IPS DF 6.9 (cell line): ENCODE results near the gene IL4.

Source experiments
- DNase-seq: peaks from one replicate; pipeline ENCODE4 v3.0.0-alpha.2; 2013; ENCODE audit warnings: low read depth, low spot score
- H3K27ac ChIP-seq: one replicate; pipeline ENCODE4 v1.5.1; 2013; ENCODE audit warnings: low read length, control low read depth
- H3K27me3 ChIP-seq: 2 replicates; pipeline ENCODE4 v1.6.1; 2013; ENCODE audit warnings: mild to moderate bottlenecking, low read length; ENCODE audit not compliant: control insufficient read depth, insufficient read depth
- H3K36me3 ChIP-seq: 2 replicates; pipeline ENCODE4 v1.6.1; 2013; ENCODE audit warnings: low read length; ENCODE audit not compliant: control insufficient read depth, insufficient read depth
- H3K4me1 ChIP-seq: 2 replicates; pipeline ENCODE4 v1.6.1; 2013; ENCODE audit warnings: low read length; ENCODE audit not compliant: control insufficient read depth, insufficient read depth
- H3K4me3 ChIP-seq: 2 replicates; pipeline ENCODE4 v1.5.1; 2013; ENCODE audit warnings: mild to moderate bottlenecking, low read length
- H3K9me3 ChIP-seq: 2 replicates; pipeline ENCODE4 v1.6.1; 2013; ENCODE audit warnings: low read length, inconsistent platforms; ENCODE audit not compliant: control insufficient read depth, insufficient read depth
- WGBS: extraction: QIAGEN DNeasy Blood & Tissue Kit; methylation state at CpG from one replicate; pipeline ENCODE4 v1.1.7; 2013; ENCODE audit warnings: mixed read lengths, missing lambda C conversion rate; ENCODE audit not compliant: insufficient read length, insufficient coverage; 5-methylcytosine and 5-hydroxymethylcytosine counted together

The IL4 gene

DNA sequence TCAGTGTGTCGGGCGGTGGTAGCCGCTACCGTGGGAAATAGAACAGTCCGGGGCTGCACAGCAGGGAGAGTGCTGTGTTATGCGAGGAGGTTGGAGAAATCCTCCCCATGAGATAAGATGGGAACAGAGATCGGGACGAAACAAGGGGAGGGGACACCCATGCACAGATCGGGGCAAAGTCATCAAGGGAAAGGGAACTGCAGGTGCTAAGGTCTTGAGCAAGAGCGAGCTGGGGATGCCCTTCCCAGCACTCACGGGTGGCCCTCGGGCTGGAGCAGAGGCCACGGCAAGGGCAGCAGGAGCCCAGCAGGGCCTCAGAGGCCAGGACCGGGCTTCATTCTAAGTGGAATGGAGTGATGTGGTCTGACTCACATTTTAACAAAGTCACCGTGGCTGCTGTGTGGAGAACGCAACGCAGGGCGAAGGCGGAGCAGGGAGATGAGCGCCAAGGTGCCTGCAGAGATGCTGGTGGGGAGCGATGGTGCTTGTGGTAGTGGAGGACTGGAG, 8.2 kb upstream of the IL4 start:
- no peaks in the 10 kb centered on the region for H3K9me3 ChIP-seq
- H3K27me3 ChIP-seq, result no peaks in the 10 kb centered on the region
- no peak overlapping the region for H3K27ac ChIP-seq
- no peak overlapping the region for H3K4me3 ChIP-seq
- DNase-seq, result no peak
- H3K36me3 ChIP-seq, result no peaks in the 10 kb centered on the region
- H3K4me1 ChIP-seq, result peaks cover 1% of the 10 kb centered on the region; the same call in 1 of the 2 replicates
- no CpG with 5 or more reads among the region's 21 CpGs for WGBS

DNA sequence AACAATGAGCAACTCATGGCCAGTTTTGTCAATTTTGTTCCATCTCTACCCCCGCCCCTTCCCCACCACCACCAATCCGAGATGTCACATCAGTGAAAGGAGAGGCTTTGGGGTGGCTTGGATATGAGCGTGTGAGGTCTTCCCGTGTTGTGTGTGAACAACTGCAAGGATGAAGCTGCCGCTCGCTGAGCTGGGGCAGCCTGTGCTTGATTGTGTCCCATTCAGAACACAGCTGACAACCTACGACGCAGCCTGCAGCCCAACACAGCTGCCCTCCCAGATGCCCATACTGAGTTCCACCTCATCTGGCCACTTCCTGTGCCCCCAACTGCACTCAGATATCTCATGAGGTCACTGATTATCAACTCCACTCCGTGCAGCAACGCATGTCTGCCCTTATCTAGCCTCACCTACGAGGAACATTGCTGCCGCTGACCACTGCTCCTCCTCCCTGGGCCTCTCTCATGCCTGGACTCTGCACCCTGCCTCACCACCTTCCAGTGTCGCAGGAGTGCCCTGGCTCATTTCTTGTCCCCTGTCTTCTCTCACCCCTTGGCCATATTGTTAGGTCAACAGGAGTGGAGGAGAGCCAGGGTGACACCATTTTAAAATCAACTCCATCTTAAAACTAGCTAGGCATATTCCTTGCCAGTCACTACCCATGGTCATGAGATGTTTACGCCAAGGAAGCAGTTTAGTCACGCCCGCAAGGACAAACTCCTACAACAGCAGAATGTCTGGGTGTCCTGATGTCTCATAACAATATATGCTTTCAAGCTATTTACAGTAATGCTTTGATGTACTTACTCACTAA, 7.3 kb upstream of the IL4 start:
- H3K4me1 ChIP-seq, result peaks cover 1% of the 10 kb centered on the region; the same call in 1 of the 2 replicates
- DNase-seq, result no peak
- H3K27me3 ChIP-seq, result no peaks in the 10 kb centered on the region
- no peak overlapping the region for H3K4me3 ChIP-seq
- H3K27ac ChIP-seq, result no peak overlapping the region
- no CpG with 5 or more reads among the region's 16 CpGs for WGBS
- no peaks in the 10 kb centered on the region for H3K36me3 ChIP-seq
- no peaks in the 10 kb centered on the region for H3K9me3 ChIP-seq

DNA sequence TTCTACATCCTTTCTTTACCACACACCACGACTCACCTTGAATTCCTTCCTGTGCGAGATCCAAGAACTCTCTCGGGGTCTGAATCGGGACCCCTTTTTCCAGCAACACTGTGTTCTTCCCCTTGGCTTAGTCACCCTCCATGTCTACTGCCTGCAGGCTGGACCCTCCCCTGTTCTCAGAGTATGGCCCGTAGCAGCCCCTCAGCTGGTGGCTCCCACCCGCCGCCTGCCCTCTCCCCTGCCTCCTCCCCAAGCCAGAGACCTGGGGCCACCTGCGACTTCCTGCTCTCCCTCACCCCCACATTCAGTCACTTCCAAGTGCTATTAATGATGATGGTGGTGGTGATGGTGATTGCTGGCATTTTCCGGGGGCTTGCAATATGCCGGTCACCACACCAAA, 6.5 kb upstream of the IL4 start:
- no CpG with 5 or more reads among the region's 10 CpGs for WGBS
- no peaks in the 10 kb centered on the region for H3K36me3 ChIP-seq
- H3K27me3 ChIP-seq, result no peaks in the 10 kb centered on the region
- peaks cover 1% of the 10 kb centered on the region; the same call in 1 of the 2 replicates for H3K4me1 ChIP-seq
- no peak overlapping the region for H3K27ac ChIP-seq
- H3K4me3 ChIP-seq, result no peak overlapping the region
- no peak for DNase-seq
- H3K9me3 ChIP-seq, result no peaks in the 10 kb centered on the region

DNA sequence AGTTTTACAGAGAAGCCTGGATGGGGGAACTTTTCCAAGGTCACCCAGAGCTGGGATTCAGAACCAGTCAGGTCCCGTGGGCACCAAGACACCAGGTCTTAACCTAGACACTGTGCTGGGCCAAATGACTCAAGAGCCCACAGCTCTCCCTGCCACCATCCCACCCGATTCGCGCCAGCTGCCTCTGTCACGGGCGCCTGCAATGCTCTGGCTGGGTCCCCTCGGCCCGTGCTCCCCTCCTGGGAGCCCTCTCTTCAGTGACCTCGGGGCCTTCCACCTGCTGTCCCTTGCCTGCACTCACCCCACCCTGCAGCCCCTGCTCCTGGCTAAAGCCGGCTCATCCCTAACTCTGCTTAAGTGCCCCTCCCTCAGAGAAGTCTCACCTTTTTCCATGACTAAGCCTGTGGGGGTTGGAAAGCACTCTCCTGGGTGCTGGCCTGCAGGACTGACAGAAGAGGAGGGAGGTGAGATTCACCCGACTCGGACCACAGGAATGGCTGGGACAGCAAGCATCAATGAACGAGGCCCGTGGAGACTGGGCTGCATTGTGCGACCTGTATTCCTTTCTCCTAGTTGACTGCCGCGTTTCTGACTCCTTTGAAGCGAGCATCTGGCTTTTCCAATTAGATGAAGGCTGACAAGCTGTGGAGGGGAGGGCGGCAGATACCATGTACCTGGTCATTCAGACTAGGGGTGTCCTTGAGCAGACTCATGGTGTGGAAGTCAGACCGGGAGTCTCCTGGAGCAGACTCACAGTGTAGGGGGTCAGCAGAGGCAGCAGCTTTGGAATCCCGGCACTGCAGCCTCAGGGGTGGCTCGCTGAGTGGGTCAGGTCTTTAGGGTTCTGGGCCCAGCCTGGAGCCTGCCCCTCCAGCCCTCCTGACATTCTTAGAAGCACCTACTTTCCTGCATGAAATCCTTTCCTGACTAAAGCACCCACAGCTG, 5.8 kb upstream of the IL4 start:
- no peak overlapping the region for H3K27ac ChIP-seq
- no peaks in the 10 kb centered on the region for H3K36me3 ChIP-seq
- DNase-seq, result no peak
- H3K4me3 ChIP-seq, result no peak overlapping the region
- H3K9me3 ChIP-seq, result no peaks in the 10 kb centered on the region
- no peaks in the 10 kb centered on the region for H3K27me3 ChIP-seq
- peaks cover 1% of the 10 kb centered on the region; the same call in 1 of the 2 replicates for H3K4me1 ChIP-seq
- WGBS, result no CpG with 5 or more reads among the region's 22 CpGs

DNA sequence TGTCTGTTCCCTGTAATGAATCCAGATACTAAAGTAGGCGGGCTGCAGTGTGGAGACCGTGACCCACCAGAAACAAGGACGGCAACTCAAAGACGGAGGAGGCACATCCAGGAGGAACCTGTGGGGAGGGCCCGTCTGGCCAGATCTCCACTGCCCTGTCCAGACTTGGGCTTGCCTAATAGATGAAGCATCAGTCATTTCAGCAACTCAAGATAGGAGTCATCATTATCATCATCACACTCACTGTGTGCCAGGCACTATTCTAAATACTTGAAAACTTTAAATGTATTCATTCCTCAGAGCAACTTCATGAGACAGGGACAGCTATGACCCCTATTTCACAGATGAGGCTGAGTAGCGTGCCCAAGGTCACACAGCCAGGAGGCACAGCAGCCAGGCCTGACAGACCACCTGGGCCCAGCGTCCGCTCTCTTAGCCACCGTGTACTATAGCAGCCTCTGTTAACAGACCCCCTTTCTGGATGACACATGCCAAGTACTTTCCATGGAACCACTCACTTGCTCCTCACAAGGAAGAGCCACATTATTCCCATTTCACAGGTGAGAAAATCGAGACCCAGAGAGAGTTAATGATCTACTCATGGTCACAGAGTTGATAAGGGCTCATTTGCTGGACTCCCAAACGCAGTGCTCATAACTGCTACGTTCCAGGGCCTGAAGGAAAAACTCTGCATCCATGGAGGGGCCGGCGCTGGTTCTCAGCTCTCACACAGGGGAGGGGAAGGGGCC, 4.9 kb upstream of the IL4 start:
- Histone ChIP-seq H3K27me3 (no peaks in the 10 kb centered on the region), H3K9me3 (no peaks in the 10 kb centered on the region), H3K27ac (no peak overlapping the region), H3K4me1 (peaks cover 1% of the 10 kb centered on the region; the same call in 1 of the 2 replicates), H3K36me3 (no peaks in the 10 kb centered on the region), H3K4me3 (no peak overlapping the region)
- no CpG with 5 or more reads among the region's 14 CpGs for WGBS
- DNase-seq, result no peak

DNA sequence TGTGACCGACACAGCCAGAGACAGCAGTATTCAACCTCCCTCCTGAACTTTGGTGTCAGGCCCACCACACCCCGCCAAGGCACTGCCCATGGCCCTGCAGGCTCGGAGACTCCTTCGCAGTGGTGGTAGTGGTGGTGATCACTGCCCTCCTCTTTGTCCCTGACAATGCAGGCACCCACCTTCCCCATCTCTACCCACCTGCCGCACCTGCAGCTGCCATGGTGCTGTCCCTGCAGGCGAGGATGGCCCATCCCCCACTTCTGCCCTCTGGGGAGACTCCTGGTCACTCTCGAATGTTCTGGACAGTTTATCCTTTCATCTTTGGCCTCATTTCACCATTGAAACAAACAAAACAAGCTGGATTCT, 4.4 kb upstream of the IL4 start:
- no CpG with 5 or more reads among the region's 7 CpGs for WGBS
- no peaks in the 10 kb centered on the region for H3K36me3 ChIP-seq

DNA sequence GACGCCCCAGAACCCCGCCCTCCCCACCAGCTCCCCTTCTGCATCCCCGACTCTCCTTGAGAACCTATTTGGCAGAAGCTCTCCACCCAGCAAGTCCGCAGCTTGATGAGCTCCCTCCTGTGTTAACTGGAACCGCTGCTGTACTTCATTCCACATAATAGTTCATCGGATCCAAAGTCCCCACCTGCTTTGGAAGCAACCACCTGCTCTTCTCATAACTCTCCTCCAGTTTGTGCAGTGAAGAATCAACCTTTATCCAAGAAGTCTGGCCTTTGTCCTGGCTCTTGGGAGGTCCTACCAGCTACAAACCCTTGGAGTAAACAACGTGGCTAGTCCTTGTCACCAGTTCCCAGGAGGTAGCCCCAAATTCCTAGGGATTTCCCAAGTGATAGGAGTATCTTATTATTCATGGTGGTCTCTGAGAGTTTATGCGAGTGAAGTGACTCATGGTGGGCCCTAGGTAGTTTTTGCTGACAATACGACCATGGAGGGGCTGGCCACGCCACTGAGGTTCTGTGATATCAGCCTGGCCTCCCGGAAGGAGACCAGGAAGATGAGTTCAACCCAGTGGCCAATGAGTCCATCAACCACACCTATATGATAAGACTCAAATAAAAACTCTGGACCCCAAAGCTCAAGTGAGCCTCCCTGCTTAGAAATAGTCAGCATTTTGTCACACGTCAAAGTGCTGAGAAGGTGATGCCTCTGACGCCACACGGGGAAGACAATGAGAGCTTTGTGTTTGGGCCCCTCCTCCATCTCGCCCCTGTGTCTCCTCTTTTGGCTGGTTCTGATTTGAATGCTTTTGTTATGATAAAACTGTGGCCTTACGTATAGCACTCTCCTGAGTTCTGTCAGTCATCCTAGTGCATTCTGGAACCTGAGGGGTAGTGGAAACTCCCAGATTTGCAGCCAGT, 3.6 kb upstream of the IL4 start:
- H3K27ac ChIP-seq, result no peak overlapping the region

More for the DNA sequence above, 4.4 kb upstream of the IL4 start:
- no peaks in the 10 kb centered on the region for H3K27me3 ChIP-seq
- no peak overlapping the region for H3K27ac ChIP-seq
- no peak overlapping the region for H3K4me3 ChIP-seq
- H3K9me3 ChIP-seq, result no peaks in the 10 kb centered on the region
- no peak for DNase-seq
- H3K4me1 ChIP-seq, result peaks cover 1% of the 10 kb centered on the region; the same call in 1 of the 2 replicates

DNA sequence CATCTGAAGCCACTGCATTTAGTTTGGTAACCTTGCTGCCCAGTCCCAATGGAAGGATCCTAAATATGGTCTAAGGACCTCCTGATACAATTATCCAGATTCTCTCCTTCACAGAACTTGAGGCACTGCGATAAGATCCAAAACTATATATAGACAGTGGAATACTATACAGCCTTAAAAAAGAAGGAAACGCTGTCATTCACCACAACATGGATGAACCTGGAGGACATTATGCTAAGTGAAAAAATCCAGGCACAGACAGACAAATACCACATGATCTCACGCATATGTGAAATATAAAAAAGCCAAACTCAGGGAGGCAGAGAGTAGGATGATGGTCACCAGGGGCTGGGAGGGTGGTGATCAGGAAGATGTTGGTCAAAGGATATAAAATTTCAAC, 2.8 kb upstream of the IL4 start:
- WGBS, result no CpG with 5 or more reads among the region's 3 CpGs
- Histone ChIP-seq H3K4me3 (no peak overlapping the region), H3K27me3 (no peaks in the 10 kb centered on the region)

More for the DNA sequence above, 3.6 kb upstream of the IL4 start:
- H3K4me1 ChIP-seq, result peaks cover 1% of the 10 kb centered on the region; the same call in 1 of the 2 replicates
- WGBS, result no CpG with 5 or more reads among the region's 16 CpGs
- H3K4me3 ChIP-seq, result no peak overlapping the region
- H3K9me3 ChIP-seq, result no peaks in the 10 kb centered on the region
- no peaks in the 10 kb centered on the region for H3K36me3 ChIP-seq
- no peaks in the 10 kb centered on the region for H3K27me3 ChIP-seq
- DNase-seq, result no peak

DNA sequence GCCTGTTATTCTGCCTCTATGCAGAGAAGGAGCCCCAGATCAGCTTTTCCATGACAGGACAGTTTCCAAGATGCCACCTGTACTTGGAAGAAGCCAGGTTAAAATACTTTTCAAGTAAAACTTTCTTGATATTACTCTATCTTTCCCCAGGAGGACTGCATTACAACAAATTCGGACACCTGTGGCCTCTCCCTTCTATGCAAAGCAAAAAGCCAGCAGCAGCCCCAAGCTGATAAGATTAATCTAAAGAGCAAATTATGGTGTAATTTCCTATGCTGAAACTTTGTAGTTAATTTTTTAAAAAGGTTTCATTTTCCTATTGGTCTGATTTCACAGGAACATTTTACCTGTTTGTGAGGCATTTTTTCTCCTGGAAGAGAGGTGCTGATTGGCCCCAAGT, 301 bp upstream of the IL4 start:
- H3K27ac ChIP-seq, result no peak overlapping the region
- H3K4me1 ChIP-seq, result peaks cover 1% of the 10 kb centered on the region; the same call in 1 of the 2 replicates
- no peaks in the 10 kb centered on the region for H3K36me3 ChIP-seq
- no peaks in the 10 kb centered on the region for H3K27me3 ChIP-seq
- no peaks in the 10 kb centered on the region for H3K9me3 ChIP-seq
- no peak overlapping the region for H3K4me3 ChIP-seq
- no CpG with 5 or more reads among the region's 1 CpG for WGBS
- DNase-seq, result no peak

More for the DNA sequence above, 2.8 kb upstream of the IL4 start:
- Histone ChIP-seq H3K4me1 (peaks cover 1% of the 10 kb centered on the region; the same call in 1 of the 2 replicates), H3K27ac (no peak overlapping the region), H3K9me3 (no peaks in the 10 kb centered on the region), H3K36me3 (no peaks in the 10 kb centered on the region)
- DNase-seq, result no peak
